LNCaP clone FGC (cell line): ENCODE data around the gene KRIT1.
"Not testable (repeated sequence)": the region's sequence is repeated elsewhere in the genome, so short reads cannot be mapped to it uniquely, and the experiment has no call there.

Experiments used
- DNase-seq: peaks from one replicate; pipeline ENCODE4 v3.0.0-alpha.2; 2011; ENCODE audit warnings: low read depth
- H3K4me3 ChIP-seq: 2 replicates; pipeline ENCODE4 v1.5.1; 2011; ENCODE audit warnings: mild to moderate bottlenecking, low read depth, low read length, control low read depth
- CTCF ChIP-seq: IDR thresholded peaks from 2 replicates; pipeline ENCODE4 v1.5.1; 2012; ENCODE audit warnings: mild to moderate bottlenecking; ENCODE audit not compliant: control insufficient read depth, insufficient read depth; ENCODE audit errors: extremely low read depth

Gene KRIT1

GRCh38 chr7:92260248-92260781, 14.6 kb upstream of the KRIT1 start:
- no peak overlapping the region for H3K4me3 ChIP-seq
- no peak for DNase-seq
- no peak for TF ChIP-seq CTCF

- TF ChIP-seq CTCF: no peak
- H3K4me3 ChIP-seq: no peak overlapping the region
- DNase-seq: no peak
These were observed 14.0 kb upstream of the KRIT1 start for GRCh38 chr7:92259610-92260247.

- DNase-seq: no peak
- TF ChIP-seq CTCF: no peak
- no peak overlapping the region for H3K4me3 ChIP-seq
These were observed 13.3 kb upstream of the KRIT1 start for GRCh38 chr7:92259062-92259461.

- no peak overlapping the region for H3K4me3 ChIP-seq
- DNase-seq: no peak
- TF ChIP-seq CTCF: no peak
These were observed 9.6 kb upstream of the KRIT1 start for GRCh38 chr7:92255308-92255707.

- not testable (repeated sequence) for DNase-seq, H3K4me3 ChIP-seq
These were observed 9.1 kb upstream of the KRIT1 start for GRCh38 chr7:92254800-92255199.

GRCh38 chr7:92253251-92253650, 7.5 kb upstream of the KRIT1 start:
- TF ChIP-seq CTCF: no peak
- H3K4me3 ChIP-seq: no peak overlapping the region
- DNase-seq: no peak

- no peak for DNase-seq
- H3K4me3 ChIP-seq: no peak overlapping the region
- no peak for TF ChIP-seq CTCF
These were observed 5.5 kb upstream of the KRIT1 start for GRCh38 chr7:92251181-92251580.

GRCh38 chr7:92250603-92251002, 4.9 kb upstream of the KRIT1 start:
- no peak for TF ChIP-seq CTCF
- H3K4me3 ChIP-seq: no peak overlapping the region
- DNase-seq: no peak
